COR-L47 (cell line): ENCODE measurements around the gene RBBP5.

Source experiments
- DNase-seq: peaks from one replicate; lab custom pipeline; 2025; lab: John Stamatoyannopoulos, UW

RBBP5 gene

DNA sequence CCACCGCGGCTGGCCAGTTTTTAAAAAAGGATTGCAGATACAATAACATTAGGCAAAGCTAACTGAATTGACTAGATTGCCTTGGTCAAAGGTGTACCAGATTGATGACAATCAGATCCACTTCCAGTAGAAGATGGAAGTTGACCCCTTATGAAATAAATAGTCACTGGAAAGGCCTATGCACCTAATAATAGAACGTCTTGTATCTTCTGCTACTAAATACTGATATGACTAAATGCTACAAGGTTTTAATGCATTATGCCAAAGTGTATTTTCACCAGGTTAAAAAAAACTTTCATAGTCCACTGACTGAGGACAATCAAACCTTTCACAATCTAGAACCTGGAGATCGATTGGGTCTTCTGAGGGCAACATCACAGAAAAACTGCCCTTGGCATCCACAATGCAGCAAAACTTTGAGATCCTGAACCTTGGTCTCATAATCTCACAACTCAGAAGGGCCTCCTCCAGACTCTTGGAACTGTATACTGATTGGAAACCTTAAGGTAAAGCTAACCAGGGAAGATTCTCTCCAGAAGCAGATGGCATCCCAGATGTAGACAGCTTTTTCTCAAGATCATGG, 7.8 kb upstream of the RBBP5 start:
- no peak for DNase-seq

DNA sequence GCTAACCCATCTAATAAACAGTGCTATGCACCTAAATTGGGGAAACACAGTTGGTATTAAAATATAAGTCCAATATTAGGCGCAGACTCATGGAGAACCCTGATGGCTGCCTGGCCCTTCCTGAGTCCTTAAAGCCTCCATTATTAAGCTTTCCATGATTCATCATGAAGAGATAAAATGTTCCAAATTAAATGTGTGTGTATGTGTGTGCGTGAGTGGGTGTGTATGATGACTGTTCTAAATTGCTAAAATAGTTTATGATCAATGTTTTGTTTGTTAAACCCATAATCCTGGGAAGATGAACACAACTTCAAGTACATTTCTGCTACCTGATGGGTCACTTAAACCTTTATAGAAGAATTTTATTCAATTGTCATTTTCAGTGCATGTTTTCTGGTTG, 6.3 kb upstream of the RBBP5 start:
- DNase-seq = no peak

DNA sequence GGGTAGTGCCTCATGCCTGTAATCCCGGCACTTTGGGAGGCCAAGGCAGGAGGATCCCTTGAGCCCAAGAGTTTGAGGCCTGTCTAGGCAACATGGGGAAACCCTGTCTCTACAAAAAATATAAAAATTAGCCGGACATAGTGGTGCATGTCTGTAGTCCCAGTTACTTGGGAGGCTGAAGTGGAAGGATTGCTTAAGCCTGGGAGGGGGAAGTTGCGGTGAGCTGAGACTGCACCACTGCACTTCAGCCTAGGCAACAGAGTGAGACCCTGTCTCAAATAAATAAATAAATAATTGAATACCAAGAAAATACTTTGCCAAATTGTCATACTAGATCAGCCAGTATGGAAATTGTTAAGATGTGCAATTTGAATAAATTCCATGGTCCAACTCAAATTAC, 5.9 kb upstream of the RBBP5 start:
- no peak for DNase-seq

DNA sequence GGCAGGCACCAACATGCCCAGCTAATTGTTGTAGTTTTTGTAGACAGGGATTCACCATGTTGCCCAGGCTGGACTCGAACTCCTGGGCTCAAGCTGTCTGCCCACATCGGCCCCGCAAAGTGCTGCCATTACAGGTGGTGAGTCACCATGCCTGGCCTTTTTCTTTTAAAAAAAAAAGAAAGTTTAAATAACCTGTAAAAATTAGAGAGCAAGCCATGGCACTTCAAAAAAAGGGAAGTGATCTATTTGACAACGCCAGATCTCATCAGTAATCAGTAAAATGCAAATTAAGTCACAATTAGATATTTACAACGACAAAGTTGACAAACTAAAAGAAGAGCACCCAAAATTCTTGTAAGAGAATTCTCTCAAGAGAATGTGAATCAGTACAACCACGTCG, 2.9 kb upstream of the RBBP5 start:
- no peak for DNase-seq

DNA sequence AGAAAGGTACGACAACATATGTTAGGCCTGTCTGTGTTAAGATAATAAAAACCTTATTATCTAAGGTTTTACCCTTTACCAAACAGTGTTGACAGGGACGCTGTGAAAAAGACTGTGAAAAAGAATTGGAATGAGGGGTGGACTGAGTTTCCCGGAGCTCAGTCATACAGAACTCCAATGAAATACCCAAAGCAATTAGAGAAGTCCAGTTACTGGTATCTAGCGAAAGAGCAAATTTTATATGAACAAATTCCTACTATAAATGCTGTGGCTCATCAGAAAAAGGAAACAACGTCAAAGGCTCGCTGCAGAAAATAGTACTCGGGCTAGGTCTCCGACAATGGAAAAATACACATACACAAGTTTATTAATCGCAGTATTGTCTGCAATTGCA, 708 bp upstream of the RBBP5 start:
- no peak for DNase-seq

DNA sequence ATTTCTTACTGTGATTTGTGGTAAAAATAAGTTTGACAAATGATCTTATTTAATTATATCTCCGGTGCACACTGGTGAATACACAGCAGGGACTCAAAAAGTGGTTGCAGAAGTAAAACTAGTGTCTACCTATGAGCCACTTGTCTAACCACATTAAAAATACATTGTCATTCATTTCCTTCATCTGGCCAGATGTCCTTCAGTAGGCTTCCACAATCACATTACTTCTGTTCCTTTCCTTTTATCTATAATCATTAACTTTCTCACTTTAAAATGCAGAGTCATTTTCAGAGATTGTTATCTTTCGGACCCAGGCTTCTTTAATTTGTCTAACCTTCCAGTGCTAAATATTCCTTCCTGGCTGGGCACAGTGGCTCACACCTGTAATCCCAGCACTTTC, 3.0 kb downstream of the RBBP5 start:
- no peak for DNase-seq

DNA sequence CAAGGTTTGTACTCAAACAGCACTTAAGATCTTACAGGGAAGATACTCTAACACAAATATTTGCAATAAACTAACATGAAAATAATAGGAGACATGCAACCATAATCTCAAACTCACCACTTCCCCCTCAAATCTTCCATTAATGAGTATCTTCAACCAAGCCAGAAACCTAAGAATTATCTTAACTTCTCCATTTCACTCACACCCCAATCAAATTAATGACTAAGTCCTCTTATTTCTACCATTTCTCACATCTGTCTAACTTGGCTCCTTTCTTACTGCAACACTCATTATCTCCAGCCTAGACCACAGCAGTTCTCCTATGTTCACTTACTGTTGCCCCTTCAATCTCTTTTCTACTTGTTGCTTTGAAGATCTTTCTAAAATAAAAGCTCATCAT, 10.4 kb downstream of the RBBP5 start:
- no peak for DNase-seq

DNA sequence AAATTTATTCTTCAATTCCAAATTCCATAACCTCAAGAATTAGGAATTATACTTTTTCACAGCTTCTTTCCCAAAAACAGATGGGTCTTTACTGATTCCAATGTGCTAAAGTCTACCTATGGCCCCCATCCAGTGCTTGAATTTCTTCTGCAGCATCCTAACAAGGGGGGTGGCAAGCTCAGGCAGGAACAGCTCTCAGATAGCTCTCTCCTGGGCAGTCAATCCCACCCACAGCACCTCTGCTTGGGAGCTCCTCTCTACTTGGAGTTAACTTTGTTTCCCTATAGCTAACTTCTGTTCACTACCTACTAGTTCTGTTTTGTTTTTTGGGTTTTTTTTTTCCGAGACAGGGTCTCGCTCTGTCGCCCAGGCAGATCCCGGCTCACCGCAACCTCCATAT, 12.1 kb downstream of the RBBP5 start:
- DNase-seq = no peak

DNA sequence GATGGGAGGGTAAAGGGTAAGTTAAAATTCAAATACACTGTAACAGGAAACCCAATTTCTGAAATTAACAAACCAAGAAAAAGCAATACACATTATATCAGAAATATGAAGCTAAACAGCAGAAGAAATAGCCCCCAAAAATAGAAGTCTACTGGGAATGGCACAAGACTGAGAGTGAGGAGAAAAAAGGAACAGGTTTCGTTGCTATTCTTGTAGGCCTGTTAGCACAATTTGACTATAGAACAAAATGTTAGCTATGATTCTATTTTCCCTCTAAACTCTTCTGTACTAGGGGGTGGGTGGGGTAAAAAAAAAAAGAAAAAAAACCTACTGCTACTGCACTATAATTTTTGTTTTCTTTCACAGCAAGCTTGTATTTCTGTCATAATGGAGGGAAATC, 12.5 kb downstream of the RBBP5 start:
- DNase-seq = no peak

DNA sequence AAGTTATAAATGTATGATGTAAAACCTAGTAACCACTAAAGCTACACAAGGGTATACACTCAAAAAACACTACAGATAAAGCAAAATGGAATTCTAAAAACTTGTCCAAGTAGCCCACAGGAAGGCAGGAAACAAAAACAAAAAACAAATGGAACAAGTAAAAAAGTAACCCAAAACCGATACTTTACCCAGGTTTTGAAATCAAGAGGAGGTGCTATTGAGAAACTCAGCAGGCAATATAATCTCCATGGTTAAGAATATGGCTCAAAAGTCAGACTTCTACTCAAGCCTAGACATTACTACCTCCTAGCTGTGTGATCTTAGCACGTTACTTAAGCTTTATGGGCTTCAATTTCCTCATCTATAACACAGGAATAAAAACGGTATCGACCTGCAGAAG, 13.3 kb downstream of the RBBP5 start:
- DNase-seq = no peak

DNA sequence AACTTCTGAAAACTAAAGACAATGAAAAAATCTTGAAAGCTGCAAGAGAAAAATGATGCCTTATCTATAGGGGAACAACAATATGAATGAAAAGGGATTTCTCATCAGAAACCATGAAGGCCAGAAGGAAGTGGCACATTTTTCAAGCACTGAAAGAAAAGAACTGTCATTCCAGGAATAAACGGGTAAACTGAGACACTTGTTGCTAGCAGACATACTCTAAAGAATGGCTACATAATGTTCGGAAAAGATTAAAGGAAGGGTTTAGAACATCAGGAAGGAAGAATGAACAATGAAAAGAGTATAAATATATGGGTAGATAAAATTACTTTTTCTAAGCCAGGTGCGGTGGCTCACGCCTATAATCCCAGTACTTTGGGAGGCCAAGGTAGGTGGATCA, 14.5 kb downstream of the RBBP5 start:
- DNase-seq = no peak

DNA sequence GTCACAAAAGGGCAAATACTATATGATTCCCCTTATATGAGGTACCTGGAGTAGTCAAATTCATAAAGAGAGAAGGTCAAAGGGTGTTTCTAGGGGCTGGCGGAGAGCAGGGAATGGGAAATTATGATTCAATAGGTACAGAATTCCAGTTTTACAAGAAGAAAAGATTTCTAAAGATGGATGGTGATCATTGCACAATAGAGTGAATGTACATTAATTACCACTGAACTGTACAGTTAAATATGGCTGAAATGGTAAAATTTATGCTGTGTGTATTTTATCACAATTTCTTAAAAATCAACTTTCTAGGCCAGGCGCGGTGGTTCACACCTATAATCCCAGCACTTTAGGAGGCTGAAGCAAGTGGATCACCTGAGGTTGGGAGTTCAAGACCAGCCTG, 19.4 kb downstream of the RBBP5 start:
- DNase-seq = no peak

DNA sequence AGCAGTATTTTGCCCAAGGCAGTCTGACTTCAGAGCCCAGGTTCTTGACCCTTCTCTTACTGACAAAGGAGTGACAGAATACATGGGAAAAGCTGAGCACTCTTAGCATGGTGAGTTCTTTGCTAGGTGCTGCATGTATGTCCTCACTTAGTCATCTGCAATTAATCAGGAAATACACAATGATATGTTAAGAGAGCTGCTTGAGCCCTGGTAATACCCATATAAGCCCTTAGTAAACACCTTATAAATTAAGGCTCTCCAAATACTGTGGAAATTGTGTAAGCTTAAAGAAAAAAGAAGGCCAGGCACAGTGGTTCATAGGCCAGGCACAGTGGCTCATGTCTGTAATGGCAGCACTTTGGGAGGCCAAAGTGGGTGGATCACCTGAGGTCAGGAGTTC, 23.5 kb downstream of the RBBP5 start:
- no peak for DNase-seq

DNA sequence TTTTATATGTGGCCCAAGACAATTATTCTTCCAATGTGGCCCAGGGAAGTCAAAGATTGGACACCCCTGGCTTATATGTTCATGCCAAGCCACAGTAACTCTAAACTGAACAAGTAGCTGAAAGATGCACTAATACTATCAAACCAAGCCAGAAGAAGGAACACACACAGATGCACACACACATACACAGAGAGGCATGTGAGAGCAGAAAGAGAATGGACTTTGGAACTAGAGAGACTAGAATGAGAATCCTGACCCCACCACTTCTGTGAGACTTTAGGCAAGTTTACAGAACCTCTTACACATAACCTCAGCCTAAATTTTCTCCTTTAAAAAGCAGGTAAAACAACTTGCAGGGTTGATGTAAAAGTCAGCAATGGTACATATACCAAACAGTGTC, 26.4 kb downstream of the RBBP5 start:
- DNase-seq = no peak

DNA sequence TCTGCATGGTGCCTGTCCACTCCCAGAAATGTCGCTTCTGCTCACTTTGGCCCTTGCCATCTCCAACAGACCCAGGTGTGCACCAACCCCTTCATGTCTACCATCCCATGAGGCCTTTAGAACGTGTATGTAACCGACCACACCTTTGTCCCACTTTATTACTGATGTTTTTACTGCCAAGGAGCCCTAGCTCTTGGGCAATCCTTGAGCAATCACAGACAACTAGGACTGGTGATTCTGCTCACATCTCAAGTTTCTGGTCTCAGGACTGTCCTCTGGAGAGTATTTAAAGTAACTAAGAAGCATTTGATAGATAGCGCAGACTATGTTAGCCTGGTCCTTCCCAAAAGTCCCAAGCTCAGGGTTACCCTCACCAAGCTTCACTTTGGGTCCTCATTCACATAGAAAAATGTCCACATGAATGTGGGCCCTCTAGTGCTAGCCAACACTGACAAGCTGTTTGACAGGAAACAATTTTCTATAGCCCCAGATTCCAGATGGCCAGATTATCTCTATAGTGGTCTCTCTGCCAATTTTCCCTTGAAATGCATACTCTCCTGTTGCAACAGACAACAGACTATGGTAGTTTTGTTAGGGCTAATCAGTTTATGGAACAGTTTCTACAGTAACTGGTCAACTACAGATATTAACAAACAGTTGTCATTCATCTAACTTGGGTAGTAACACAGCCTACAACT, 30.6 kb downstream of the RBBP5 start:
- DNase-seq = no peak

DNA sequence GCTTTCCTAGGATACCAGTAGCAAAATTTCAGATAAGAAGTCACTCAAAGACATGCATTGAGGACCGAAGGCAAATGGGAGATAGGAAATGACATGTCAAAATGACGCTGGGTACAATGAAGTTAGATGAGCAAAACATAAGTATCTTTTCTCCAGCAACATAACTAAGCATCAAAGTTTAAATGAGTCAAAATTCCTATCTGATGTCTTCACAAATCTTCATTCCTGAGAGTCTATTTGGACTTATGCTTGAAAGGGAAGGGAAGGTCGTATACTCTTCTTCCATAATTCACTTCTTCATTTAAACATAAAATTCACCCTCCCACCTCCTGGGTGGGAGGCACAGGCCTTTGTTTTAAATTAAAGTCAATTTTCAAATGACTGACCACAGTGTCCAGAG, 33.4 kb downstream of the RBBP5 start:
- no peak for DNase-seq

DNA sequence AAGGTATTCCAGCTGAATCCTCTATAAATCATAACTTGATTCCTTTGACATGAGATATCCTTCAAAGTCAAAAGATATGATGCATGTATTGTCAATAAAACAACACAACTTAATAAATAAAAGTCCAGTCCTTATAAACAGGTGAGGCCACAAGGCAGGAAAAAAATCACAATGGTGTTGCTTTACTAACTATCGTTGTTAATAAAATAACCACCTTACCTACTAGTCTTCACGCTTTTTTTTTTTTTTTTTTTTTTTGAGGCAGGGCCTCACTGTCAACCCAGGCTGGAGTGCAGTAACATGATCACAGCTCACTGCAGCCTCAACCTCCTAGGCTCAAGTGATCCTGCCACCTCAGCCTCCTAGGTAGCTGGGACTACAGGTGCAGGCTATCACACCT, 37.4 kb downstream of the RBBP5 start, which contains the start of gene TMEM81:
Gene TMEM81 (minus strand): TSS at position 101 of the 400 bp plus-strand sequence. CDS start 140 bp downstream, outside the sequence.
- no peak for DNase-seq

DNA sequence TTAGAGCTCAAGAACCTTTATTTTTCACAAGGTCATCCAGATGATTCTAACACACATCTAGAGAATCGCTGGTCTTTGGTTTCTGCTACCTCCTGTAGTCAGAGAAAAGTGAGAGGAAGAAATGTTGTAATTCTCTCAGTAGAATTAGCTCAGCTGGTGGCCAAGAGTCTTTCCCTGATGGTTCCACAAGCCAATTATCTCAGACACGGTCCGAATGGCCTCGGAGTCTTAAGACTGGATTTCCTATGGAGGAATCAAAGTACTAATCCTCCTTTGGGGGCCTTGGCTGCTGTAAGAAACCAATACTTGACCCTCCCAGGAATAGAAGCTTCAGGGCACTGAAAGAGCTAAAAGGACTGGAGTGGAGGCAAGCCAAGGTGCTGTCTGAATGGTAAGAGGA, 39.3 kb downstream of the RBBP5 start:
- DNase-seq = no peak

DNA sequence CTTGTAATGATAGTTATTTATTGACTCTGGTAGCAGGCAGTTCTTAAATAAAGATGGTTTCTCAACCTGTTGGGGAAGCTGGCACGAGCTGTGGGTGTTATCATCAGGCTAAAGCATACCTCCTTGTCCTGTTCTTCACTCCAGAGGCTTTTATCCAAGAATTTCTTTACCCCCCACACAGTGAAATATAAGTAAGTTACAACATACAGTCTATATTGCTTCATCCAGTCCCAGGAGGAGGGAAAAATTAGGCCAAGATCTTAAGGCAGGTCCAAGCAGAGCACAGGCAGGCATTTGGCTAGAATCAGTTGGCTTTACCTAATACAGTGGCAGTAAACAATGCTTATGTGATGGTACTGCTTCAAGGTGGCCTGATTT, 43.9 kb downstream of the RBBP5 start:
- DNase-seq = no peak

DNA sequence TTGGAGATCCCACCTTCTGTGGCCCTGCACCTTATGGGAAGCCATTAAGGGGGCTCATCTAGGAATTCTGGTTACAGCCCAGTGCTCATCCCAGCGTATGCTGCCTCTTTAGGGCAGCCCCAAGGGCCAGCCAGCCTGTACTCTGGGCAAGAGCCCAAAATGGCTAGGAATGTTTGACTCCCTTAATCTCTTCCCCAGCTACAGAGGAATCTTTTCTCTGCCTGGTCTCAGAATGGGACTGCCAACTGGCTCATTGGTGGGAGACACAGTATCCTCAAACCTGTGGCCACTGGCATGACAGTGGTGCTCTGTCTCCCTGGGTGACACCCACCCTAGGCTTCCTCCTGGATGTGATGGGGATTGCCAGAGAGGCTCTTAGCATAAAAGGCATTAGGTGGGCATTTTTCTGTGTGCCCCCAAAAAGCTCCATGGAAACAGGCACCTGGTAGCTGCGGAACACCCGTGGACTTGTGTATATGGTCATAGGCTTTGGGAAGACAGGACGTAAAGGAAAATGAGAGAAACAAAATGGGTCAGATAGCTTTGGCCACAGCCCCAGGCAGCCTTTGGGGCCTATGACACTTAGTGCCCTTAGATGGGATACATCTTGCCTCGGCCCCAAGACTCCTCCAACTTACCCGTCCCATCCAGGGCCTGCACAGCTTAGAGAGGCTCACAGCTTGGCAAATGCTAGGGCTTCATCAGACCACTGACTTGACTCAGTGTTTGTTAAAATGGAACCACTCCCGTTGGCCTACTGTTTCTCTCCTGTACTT, 44.4 kb downstream of the RBBP5 start:
- DNase-seq = no peak

DNA sequence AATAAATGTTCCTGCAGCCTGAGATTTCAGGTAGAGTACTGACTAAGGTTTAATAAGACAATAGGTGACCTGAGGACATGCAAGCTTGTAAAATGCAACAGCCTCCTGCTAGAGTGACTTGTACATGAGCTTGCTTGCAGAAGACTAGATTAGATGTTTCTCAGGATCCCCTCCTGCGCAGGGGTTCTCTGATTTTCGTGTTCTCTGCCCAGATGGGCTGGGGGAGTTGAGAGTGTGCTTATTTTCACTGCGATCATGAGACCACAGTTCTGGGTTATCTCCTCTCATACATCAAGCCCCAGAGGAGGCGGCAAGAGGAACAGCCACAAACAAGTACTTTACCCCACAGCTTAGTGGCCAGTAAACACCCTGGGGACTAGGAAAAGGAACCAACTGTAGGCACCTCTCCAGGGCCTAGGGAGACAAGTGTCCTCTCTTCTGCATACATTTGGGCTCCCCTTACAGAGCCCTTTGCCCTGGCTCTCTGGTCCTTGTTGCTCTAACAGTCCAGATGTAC, 45.5 kb downstream of the RBBP5 start:
- DNase-seq = no peak

DNA sequence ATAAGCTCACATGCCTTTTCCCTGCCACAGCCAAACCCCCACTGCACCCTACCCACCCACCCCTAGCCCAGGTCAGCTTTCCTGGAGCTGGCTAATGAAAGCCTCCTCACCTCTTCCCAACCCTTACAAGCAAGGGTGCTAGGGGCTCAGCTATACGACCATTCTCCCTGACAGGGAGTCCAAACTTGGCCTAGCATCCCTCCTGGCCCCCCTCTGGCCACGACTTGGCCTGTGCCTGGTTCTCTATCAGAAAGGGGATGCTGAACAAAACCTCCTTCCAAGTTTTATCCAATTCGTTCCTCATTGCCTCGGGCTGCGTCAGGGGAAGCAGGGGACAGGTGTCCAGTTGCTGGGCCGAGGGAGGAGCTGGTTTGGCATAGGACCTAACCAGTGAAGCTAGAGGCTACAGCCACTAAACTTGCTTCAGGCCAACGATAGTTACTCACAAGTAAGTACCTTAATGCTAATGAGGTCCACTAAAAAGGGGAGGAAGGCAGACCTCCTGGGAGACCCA, 46.1 kb downstream of the RBBP5 start:
- DNase-seq = no peak

DNA sequence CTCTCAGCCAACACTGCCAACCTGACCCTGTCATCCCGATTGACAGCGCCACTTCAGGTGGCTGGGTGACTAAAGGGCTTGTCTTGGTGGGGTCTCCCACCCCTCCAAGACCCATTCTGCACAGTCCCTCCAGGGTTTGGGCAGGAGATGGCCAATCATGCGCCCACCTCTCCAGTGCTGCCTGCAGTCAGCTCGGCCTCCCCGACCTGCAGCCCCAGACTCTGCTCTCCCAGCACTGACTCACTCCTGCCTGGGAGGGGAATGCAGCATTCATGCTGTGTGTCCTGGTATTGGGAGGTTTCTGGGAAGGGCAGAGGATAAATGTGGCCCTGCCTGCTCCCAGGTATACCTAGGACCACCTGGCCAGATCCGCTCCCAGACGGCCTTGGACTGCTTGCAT, 47.3 kb downstream of the RBBP5 start:
- no peak for DNase-seq
